Natural killer cell (primary cell): ENCODE measurements around the gene GRIK5. TPM values are rescaled to one million over a fixed set of nuclear protein-coding genes. Genes with fewer than 3 reads are reported as not detected.
"Not testable (repeated sequence)": the region's sequence is repeated elsewhere in the genome, so short reads cannot be mapped to it uniquely, and the experiment has no call there.

Experiments
- ATAC-seq, 3 donors: fragments of 150-1000 bp in 2 of 3; fragments of 200-7000 bp in 1 of 3; cut with Tn5 transposase; 1 replicate in 1 of 3; 2 replicates in 2 of 3; pipeline ENCODE4 v1.10.0; 2021; ENCODE audit warnings: mild to moderate bottlenecking in 2 of 3, moderate library complexity in 2 of 3
- DNase-seq, 2 donors: peaks; one replicate each; pipeline versions ENCODE4 v3.0.0 to v3.0.0-alpha.2; 2013 to 2021; ENCODE audit warnings: mixed read lengths in 1 of 2
- H3K27ac ChIP-seq: one replicate; pipeline ENCODE4 v1.5.1; 2013; ENCODE audit warnings: mild to moderate bottlenecking, low read length
- H3K27me3 ChIP-seq: one replicate; pipeline ENCODE4 v1.6.1; 2013; ENCODE audit warnings: low read length; ENCODE audit not compliant: control insufficient read depth, insufficient read depth
- H3K36me3 ChIP-seq: one replicate; pipeline ENCODE4 v1.6.1; 2013; ENCODE audit warnings: low read length; ENCODE audit not compliant: control insufficient read depth, insufficient read depth
- H3K4me1 ChIP-seq: one replicate; pipeline ENCODE4 v1.6.1; 2013; ENCODE audit warnings: low read length; ENCODE audit not compliant: control insufficient read depth, insufficient read depth
- H3K4me3 ChIP-seq: one replicate; pipeline ENCODE4 v1.5.1; 2013; ENCODE audit warnings: low read length
- H3K9me3 ChIP-seq: one replicate; pipeline ENCODE4 v1.6.1; 2013; ENCODE audit warnings: low read length; ENCODE audit not compliant: control insufficient read depth, insufficient read depth
- H3K27ac Mint-ChIP-seq, 2 donors: one replicate each; pipeline ENCODE4 v1.8.0; 2022; ENCODE audit warnings: mild to moderate bottlenecking in 2 of 2, mixed read lengths in 2 of 2, moderate library complexity in 1 of 2
- H3K27me3 Mint-ChIP-seq, 2 donors: one replicate each; pipeline ENCODE4 v1.8.0; 2022; ENCODE audit warnings: low read depth in 2 of 2, mixed read lengths in 2 of 2
- H3K36me3 Mint-ChIP-seq: one replicate; pipeline ENCODE4 v1.8.0; 2022; ENCODE audit warnings: mixed read lengths
- H3K4me1 Mint-ChIP-seq, 2 donors: one replicate each; pipeline ENCODE4 v1.8.0; 2022; ENCODE audit warnings: mixed read lengths in 2 of 2
- H3K4me3 Mint-ChIP-seq: one replicate; pipeline ENCODE4 v1.8.0; 2022; ENCODE audit warnings: mild to moderate bottlenecking, moderate library complexity, mixed read lengths
- H3K9me3 Mint-ChIP-seq, 2 donors: one replicate each; pipeline ENCODE4 v1.8.0; 2022; ENCODE audit warnings: mixed read lengths in 2 of 2
- WGBS: methylation state at CpG from one replicate; pipeline ENCODE4 v1.1.7; 2013; ENCODE audit warnings: missing lambda C conversion rate; ENCODE audit not compliant: insufficient coverage; 5-methylcytosine and 5-hydroxymethylcytosine counted together
- intact Hi-C: fragments of 100-400 bp; cut with micrococcal nuclease; formaldehyde crosslinking; loops from one replicate; pipeline ENCODE4 v1.14.2; 2022
- total RNA-seq, 4 donors: library from RNA; stranded (reverse); fragments of 120-200 nt in 1 of 4; gene quantifications; one replicate each; pipeline versions ENCODE4 v1.2.3 to v1.2.4, GENCODE V29; 2013 to 2022
- TF ChIP-seq, protein P1 (sequence below): fragments of 200-600 bp; IDR thresholded peaks from one replicate; pipeline ENCODE4 v1.8.0; 2022; ENCODE audit warnings: antibody characterized with exemption

The GRIK5 gene
- total RNA-seq, 3 donors from 2014 or later (not counting 1 experiment from before 2014, with no cell fraction given), result 0.31 to 2.1 TPM; not detected in 1

- no peaks in the 10 kb centered on the region for H3K4me1 Mint-ChIP-seq
- H3K36me3 ChIP-seq, result no peaks in the 10 kb centered on the region
- H3K4me3 Mint-ChIP-seq, result no peak overlapping the region
- H3K4me3 ChIP-seq, result no peak overlapping the region
- intact Hi-C loops, result no loop called here
- no peaks in the 10 kb centered on the region for H3K27me3 ChIP-seq
- no peaks in the 10 kb centered on the region for H3K9me3 ChIP-seq
- no peaks in the 10 kb centered on the region for H3K36me3 Mint-ChIP-seq
- no peak overlapping the region for H3K27ac Mint-ChIP-seq
- H3K27me3 Mint-ChIP-seq, result peaks cover 0 to 6% of the 10 kb centered on the region in 2 donors
- no peak overlapping the region for H3K27ac ChIP-seq
- no peak for ATAC-seq
- H3K4me1 ChIP-seq, result no peaks in the 10 kb centered on the region
- H3K9me3 Mint-ChIP-seq, result no peaks in the 10 kb centered on the region
- 91% methylated on average over 6 of the region's 6 CpGs for WGBS
- TF ChIP-seq, protein P1, sequence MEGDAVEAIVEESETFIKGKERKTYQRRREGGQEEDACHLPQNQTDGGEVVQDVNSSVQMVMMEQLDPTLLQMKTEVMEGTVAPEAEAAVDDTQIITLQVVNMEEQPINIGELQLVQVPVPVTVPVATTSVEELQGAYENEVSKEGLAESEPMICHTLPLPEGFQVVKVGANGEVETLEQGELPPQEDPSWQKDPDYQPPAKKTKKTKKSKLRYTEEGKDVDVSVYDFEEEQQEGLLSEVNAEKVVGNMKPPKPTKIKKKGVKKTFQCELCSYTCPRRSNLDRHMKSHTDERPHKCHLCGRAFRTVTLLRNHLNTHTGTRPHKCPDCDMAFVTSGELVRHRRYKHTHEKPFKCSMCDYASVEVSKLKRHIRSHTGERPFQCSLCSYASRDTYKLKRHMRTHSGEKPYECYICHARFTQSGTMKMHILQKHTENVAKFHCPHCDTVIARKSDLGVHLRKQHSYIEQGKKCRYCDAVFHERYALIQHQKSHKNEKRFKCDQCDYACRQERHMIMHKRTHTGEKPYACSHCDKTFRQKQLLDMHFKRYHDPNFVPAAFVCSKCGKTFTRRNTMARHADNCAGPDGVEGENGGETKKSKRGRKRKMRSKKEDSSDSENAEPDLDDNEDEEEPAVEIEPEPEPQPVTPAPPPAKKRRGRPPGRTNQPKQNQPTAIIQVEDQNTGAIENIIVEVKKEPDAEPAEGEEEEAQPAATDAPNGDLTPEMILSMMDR, result no peak
- no peak for DNase-seq
These were observed 31.3 kb downstream of the GRIK5 start for GRCh38 chr19:42038666-42039065.

DNA sequence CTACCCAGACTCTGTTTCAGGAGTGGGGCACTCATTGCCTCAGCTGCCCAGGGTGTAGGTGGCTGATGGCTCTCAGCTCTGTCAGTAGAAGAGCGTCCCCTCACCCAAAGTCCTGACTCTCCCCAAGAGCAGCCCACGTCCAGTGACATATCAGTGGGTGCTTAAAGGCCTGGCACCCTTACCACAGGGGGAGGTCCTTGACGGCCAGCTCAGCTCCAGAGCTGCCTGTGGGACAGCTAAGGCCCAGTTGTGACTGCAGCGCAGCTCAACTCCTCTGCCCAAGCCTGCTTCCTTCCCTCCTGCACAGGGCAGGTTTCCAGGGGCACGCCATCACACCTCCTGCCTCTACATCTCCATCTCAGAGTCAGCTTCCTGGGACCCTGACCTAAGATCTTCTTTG lies 32.4 kb downstream of the GRIK5 start:
- DNase-seq (no peak), ATAC-seq (no peak)
- Histone ChIP-seq H3K4me1 (no peaks in the 10 kb centered on the region), H3K4me3 (no peak overlapping the region), H3K27me3 (no peaks in the 10 kb centered on the region), H3K9me3 (no peaks in the 10 kb centered on the region), H3K36me3 (no peaks in the 10 kb centered on the region), H3K27ac (no peak overlapping the region)
- no peak overlapping the region for H3K27ac Mint-ChIP-seq
- no peaks in the 10 kb centered on the region for H3K9me3 Mint-ChIP-seq
- no peak overlapping the region for H3K4me3 Mint-ChIP-seq
- WGBS, result 85% methylated on average over 5 of the region's 5 CpGs
- intact Hi-C loops, result no loop called here
- TF ChIP-seq, protein P1, result no peak
- peaks cover 2 to 6% of the 10 kb centered on the region in 2 donors for H3K27me3 Mint-ChIP-seq
- H3K4me1 Mint-ChIP-seq, result no peaks in the 10 kb centered on the region
- no peaks in the 10 kb centered on the region for H3K36me3 Mint-ChIP-seq

- peak; percentile 84 to 89 (median 87) for ATAC-seq
- H3K9me3 ChIP-seq, H3K36me3 ChIP-seq, H3K4me1 ChIP-seq, H3K27ac ChIP-seq, H3K27me3 ChIP-seq, H3K4me3 ChIP-seq, H3K4me1 Mint-ChIP-seq, H3K4me3 Mint-ChIP-seq, H3K36me3 Mint-ChIP-seq, H3K27ac Mint-ChIP-seq, H3K9me3 Mint-ChIP-seq, H3K27me3 Mint-ChIP-seq: not testable (repeated sequence)
- TF ChIP-seq, protein P1, result peak; percentile 91
- intact Hi-C loops, result loop anchor here (2.0 kb wide), 1 partner anchor 176 kb away; no protein-coding TSS in a partner anchor
- DNase-seq, result peak; percentile 26 to 87
- WGBS, result 62% methylated on average over 17 of the region's 17 CpGs
These were observed 35.2 kb downstream of the GRIK5 start for GRCh38 chr19:42034640-42035391.

- no peaks in the 10 kb centered on the region for H3K36me3 Mint-ChIP-seq
- 87% methylated on average over 5 of the region's 5 CpGs for WGBS
These were observed 36.6 kb downstream of the GRIK5 start for GRCh38 chr19:42033413-42033812.

More at GRCh38 chr19:42033413-42033812, 36.6 kb downstream of the GRIK5 start:
- Mint-ChIP-seq H3K4me1 (no peaks in the 10 kb centered on the region), H3K27me3 (peaks cover 3 to 10% of the 10 kb centered on the region in 2 donors), H3K27ac (no peak overlapping the region), H3K4me3 (no peak overlapping the region), H3K9me3 (no peaks in the 10 kb centered on the region)
- no peak for ATAC-seq
- DNase-seq, result no peak
- no peak overlapping the region for H3K27ac ChIP-seq
- H3K36me3 ChIP-seq, result no peaks in the 10 kb centered on the region
- H3K4me1 ChIP-seq, result no peaks in the 10 kb centered on the region
- intact Hi-C loops, result no loop called here
- TF ChIP-seq, protein P1, result no peak
- H3K4me3 ChIP-seq, result no peak overlapping the region
- H3K9me3 ChIP-seq, result no peaks in the 10 kb centered on the region
- no peaks in the 10 kb centered on the region for H3K27me3 ChIP-seq
